Loucy (cell line): ENCODE results near the gene TANGO6.

Experiments used
- EZH2phosphoT487 ChIP-seq: fragments of 200-600 bp; IDR thresholded peaks from 2 replicates; pipeline ENCODE4 v1.6.1; 2018; ENCODE audit warnings: antibody characterized with exemption, mild to moderate bottlenecking, moderate library complexity, borderline replicate concordance
- TF ChIP-seq, protein P1 (sequence below): fragments of 200-600 bp; sonication (generic); conservative IDR thresholded peaks from 2 replicates; pipeline ENCODE4 v1.5.1; 2014; ENCODE audit warnings: mild to moderate bottlenecking, antibody characterized with exemption, low read length

DNA sequence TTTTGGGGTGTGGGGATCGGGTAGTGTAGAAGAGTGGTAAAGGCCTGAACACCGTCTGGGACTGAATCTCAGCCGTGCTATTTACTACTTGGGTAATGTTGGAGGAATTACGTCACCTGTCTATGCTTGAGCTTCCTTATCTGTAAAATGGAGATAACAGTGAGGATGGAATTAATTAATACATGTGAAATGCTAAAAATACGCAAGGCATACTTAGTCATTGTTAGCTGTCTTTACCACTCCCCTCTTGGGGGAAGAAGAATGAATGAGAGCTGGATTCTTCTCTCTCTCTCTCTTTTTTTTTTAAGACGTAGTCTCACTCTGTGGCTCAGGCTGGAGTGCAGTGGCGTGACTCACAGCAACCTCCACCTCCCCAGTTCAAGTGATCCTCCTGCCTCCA, 41.1 kb upstream of the TANGO6 start:
- TF ChIP-seq EZH2phosphoT487, result no peak
- TF ChIP-seq, protein P1, sequence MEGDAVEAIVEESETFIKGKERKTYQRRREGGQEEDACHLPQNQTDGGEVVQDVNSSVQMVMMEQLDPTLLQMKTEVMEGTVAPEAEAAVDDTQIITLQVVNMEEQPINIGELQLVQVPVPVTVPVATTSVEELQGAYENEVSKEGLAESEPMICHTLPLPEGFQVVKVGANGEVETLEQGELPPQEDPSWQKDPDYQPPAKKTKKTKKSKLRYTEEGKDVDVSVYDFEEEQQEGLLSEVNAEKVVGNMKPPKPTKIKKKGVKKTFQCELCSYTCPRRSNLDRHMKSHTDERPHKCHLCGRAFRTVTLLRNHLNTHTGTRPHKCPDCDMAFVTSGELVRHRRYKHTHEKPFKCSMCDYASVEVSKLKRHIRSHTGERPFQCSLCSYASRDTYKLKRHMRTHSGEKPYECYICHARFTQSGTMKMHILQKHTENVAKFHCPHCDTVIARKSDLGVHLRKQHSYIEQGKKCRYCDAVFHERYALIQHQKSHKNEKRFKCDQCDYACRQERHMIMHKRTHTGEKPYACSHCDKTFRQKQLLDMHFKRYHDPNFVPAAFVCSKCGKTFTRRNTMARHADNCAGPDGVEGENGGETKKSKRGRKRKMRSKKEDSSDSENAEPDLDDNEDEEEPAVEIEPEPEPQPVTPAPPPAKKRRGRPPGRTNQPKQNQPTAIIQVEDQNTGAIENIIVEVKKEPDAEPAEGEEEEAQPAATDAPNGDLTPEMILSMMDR, result no peak
